Brain pericyte (primary cell): ENCODE data around the gene LLGL1.
A peak's percentile ranks its signal among the peaks of the same experiment; 100 is the strongest.

Source experiments
- DNase-seq: peaks from one replicate; pipeline ENCODE4 v3.0.0-alpha.2; 2012; ENCODE audit warnings: low read depth, low spot score

Gene LLGL1

GRCh38 chr17:18252160-18252559 is 26.7 kb downstream of the LLGL1 start:
- DNase-seq = no peak

GRCh38 chr17:18253187-18253884 is 27.9 kb downstream of the LLGL1 start:
- no peak for DNase-seq

GRCh38 chr17:18253947-18254821 is 28.7 kb downstream of the LLGL1 start:
- DNase-seq = no peak

GRCh38 chr17:18254888-18255649 is 29.6 kb downstream of the LLGL1 start:
- no peak for DNase-seq

GRCh38 chr17:18256351-18256750 is 30.9 kb downstream of the LLGL1 start:
- DNase-seq = no peak

GRCh38 chr17:18256776-18257175 is 31.3 kb downstream of the LLGL1 start:
- DNase-seq = no peak

- DNase-seq = no peak
Measured at GRCh38 chr17:18257268-18257981, 32.0 kb downstream of the LLGL1 start.

GRCh38 chr17:18257982-18258355 is 32.5 kb downstream of the LLGL1 start:
- no peak for DNase-seq

GRCh38 chr17:18258356-18259038 is 33.1 kb downstream of the LLGL1 start, which contains the start of gene FLII:
TSS of gene FLII (minus strand) at chr17:18258738. CDS start at chr17:18258690, 48 bp downstream.
- no peak for DNase-seq

- no peak for DNase-seq
Measured at GRCh38 chr17:18259621-18260331, 34.3 kb downstream of the LLGL1 start.

- peak; percentile 65 for DNase-seq
Measured at GRCh38 chr17:18260332-18261145, 35.1 kb downstream of the LLGL1 start, which contains the start of gene MIEF2. TSS of gene MIEF2 (plus strand) at chr17:18260662. CDS start at chr17:18262721, 2,059 bp downstream.

- DNase-seq = no peak
Measured at GRCh38 chr17:18261146-18261515, 35.7 kb downstream of the LLGL1 start.

GRCh38 chr17:18261659-18262058 is 36.2 kb downstream of the LLGL1 start:
- no peak for DNase-seq

GRCh38 chr17:18262111-18262510 is 36.7 kb downstream of the LLGL1 start:
- no peak for DNase-seq

GRCh38 chr17:18262641-18263040 is 37.2 kb downstream of the LLGL1 start:
- no peak for DNase-seq

- no peak for DNase-seq
Measured at GRCh38 chr17:18263885-18264682, 38.6 kb downstream of the LLGL1 start.

- no peak for DNase-seq
Measured at GRCh38 chr17:18267366-18267765, 41.9 kb downstream of the LLGL1 start.

- DNase-seq = no peak
Measured at GRCh38 chr17:18267927-18268711, 42.7 kb downstream of the LLGL1 start.
